Kidney (tissue), 14 donors: ENCODE measurements around the gene PGAM2. TPM values are rescaled to one million over a fixed set of nuclear protein-coding genes. Genes with fewer than 3 reads are reported as not detected.

Source experiments
- DNase-seq, 5 donors: peaks; one replicate each; pipeline ENCODE4 v3.0.0-alpha.2; 2013 to 2020
- FAIRE-seq: peaks from 2 replicates; lab custom pipeline; 2012; peaks lifted over from hg19 to GRCh38; lab: Jason Lieb, UNC
- H3K27ac ChIP-seq, 2 donors: one replicate each; pipeline ENCODE4 v1.7.0; 2013; ENCODE audit warnings: low read depth in 2 of 2, low read length in 2 of 2, inconsistent platforms in 1 of 2
- H3K27me3 ChIP-seq: one replicate; pipeline ENCODE4 v1.7.1; 2013; ENCODE audit warnings: low read length, inconsistent platforms; ENCODE audit not compliant: control insufficient read depth, insufficient read depth
- H3K36me3 ChIP-seq, 3 donors: one replicate each; pipeline versions ENCODE4 v1.7.0 to v1.7.1; 2013; ENCODE audit warnings: low read length in 3 of 3, control low read depth in 1 of 3, inconsistent platforms in 1 of 3; ENCODE audit not compliant: insufficient read depth in 3 of 3, control insufficient read depth in 2 of 3
- H3K4me1 ChIP-seq, 3 donors: one replicate each; pipeline versions ENCODE4 v1.7.0 to v1.7.1; 2013; ENCODE audit warnings: low read length in 3 of 3, inconsistent platforms in 1 of 3, low read depth in 1 of 3; ENCODE audit not compliant: control insufficient read depth in 2 of 3, insufficient read depth in 2 of 3
- H3K4me3 ChIP-seq, 3 donors: one replicate each; pipeline versions ENCODE4 v1.7.0 to v1.8.1; 2013; ENCODE audit warnings: low read length in 3 of 3, control low read depth in 1 of 3, inconsistent platforms in 1 of 3
- H3K9ac ChIP-seq, 3 donors: one replicate each; pipeline versions ENCODE4 v1.7.0 to v1.7.1; 2013; ENCODE audit warnings: low read length in 3 of 3, control low read depth in 1 of 3, inconsistent platforms in 1 of 3
- H3K9me3 ChIP-seq, 3 donors: one replicate each; pipeline versions ENCODE4 v1.7.0 to v1.7.1; 2013; ENCODE audit warnings: low read length in 3 of 3, control low read depth in 1 of 3, inconsistent platforms in 1 of 3; ENCODE audit not compliant: control insufficient read depth in 2 of 3, insufficient read depth in 1 of 3
- CTCF ChIP-seq: IDR thresholded peaks from 3 replicates; pipeline ENCODE4 v1.5.1; 2012; ENCODE audit warnings: mild to moderate bottlenecking, moderate library complexity, borderline replicate concordance; ENCODE audit not compliant: insufficient read depth; ENCODE audit errors: extremely low read depth
- intact Hi-C: fragments of 100-400 bp; cut with DNase I; formaldehyde crosslinking; loops from one replicate; pipeline ENCODE4 v1.11.1; 2022
- polyA plus RNA-seq: library from polyadenylated mRNA; stranded (reverse); fragments of 350-450 nt; fragmentation: Illumina TruSeq; extraction: RNeasy Lipid Tissue Mini Kit (QIAGEN cat#74804); gene quantifications from one replicate; pipeline ENCODE4 v1.2.3, GENCODE V29; 2014; ENCODE audit warnings: low read depth, low replicate concordance; ENCODE audit not compliant: insufficient read depth
- total RNA-seq: library from RNA; stranded (reverse); fragmentation: NEBNext Ultra II Directional; extraction: Animal tissue kit (Norgen Biotek cat#: 25700); gene quantifications from one replicate; pipeline ENCODE4 v1.2.1, GENCODE V29; 2021
- donor health status: control.
- donor health status: control.
- donor health status: control.
- donor health status: control.
- donor health status: control.
- donor health status: DM: yes; HTN: yes; CAD: no.
- donor health status: Normal renal cell carcinoma (clear cell type).

The PGAM2 gene
- total and polyA plus RNA-seq, 2 donors from 2014 or later, result 2.1 to 37.7 TPM

- peaks cover 3 to 50% (median 46%) of the 10 kb centered on the region in 3 donors for H3K4me1 ChIP-seq
- no peak for TF ChIP-seq CTCF
- no peak overlapping the region for H3K4me3 ChIP-seq
- H3K9ac ChIP-seq, result no peak overlapping the region
- intact Hi-C loops, result no loop called here
- peaks cover 2 to 43% (median 3%) of the 10 kb centered on the region in 3 donors for H3K36me3 ChIP-seq
- FAIRE-seq, result no peak
- H3K9me3 ChIP-seq, result no peaks in the 10 kb centered on the region
- H3K27me3 ChIP-seq, result no peaks in the 10 kb centered on the region
- peak overlapping the region in 1 of 2 donors; percentile 67 for H3K27ac ChIP-seq
- peak in 1 of 5 donors; percentile 47 for DNase-seq
These were observed 10.1 kb upstream of the PGAM2 start for GRCh38 chr7:44075296-44076075.

GRCh38 chr7:44074349-44074695, 9.0 kb upstream of the PGAM2 start:
- H3K4me3 ChIP-seq, result no peak overlapping the region
- TF ChIP-seq CTCF, result no peak
- FAIRE-seq (no peak), DNase-seq (no peak)
- intact Hi-C loops, result no loop called here
- no peak overlapping the region for H3K9ac ChIP-seq
- H3K27ac ChIP-seq, result peak overlapping the region in 1 of 2 donors; percentile 43
- no peaks in the 10 kb centered on the region for H3K27me3 ChIP-seq
- H3K36me3 ChIP-seq, result peaks cover 2 to 34% (median 3%) of the 10 kb centered on the region in 3 donors
- no peaks in the 10 kb centered on the region for H3K9me3 ChIP-seq
- H3K4me1 ChIP-seq, result peaks cover 3 to 46% (median 43%) of the 10 kb centered on the region in 3 donors

- Histone ChIP-seq H3K4me3 (no peak overlapping the region), H3K9me3 (no peaks in the 10 kb centered on the region), H3K9ac (no peak overlapping the region), H3K4me1 (peaks cover 3 to 41% (median 39%) of the 10 kb centered on the region in 3 donors), H3K27ac (peak overlapping the region in 1 of 2 donors; percentile 52), H3K36me3 (peaks cover under 1 to 29% (median 2%) of the 10 kb centered on the region in 3 donors), H3K27me3 (no peaks in the 10 kb centered on the region)
- DNase-seq (peak in 2 of 5 donors; percentile 64 to 92), FAIRE-seq (no peak)
- intact Hi-C loops, result no loop called here
- no peak for TF ChIP-seq CTCF
These were observed 8.4 kb upstream of the PGAM2 start for GRCh38 chr7:44073664-44074348.
